HG02970 (cell line): ENCODE results near the gene ADCYAP1R1.

Experiments used
- ATAC-seq: cut with Tn5 transposase; IDR thresholded peaks from one replicate; pipeline ENCODE4 v1.9.1; 2021; ENCODE audit warnings: mild to moderate bottlenecking, moderate library complexity, moderate number of reproducible peaks; ENCODE audit not compliant: unreplicated experiment, low FRiP score

The ADCYAP1R1 gene

GRCh38 chr7:31065840-31066239, 13.7 kb downstream of the ADCYAP1R1 start:
- ATAC-seq, result no peak

DNA sequence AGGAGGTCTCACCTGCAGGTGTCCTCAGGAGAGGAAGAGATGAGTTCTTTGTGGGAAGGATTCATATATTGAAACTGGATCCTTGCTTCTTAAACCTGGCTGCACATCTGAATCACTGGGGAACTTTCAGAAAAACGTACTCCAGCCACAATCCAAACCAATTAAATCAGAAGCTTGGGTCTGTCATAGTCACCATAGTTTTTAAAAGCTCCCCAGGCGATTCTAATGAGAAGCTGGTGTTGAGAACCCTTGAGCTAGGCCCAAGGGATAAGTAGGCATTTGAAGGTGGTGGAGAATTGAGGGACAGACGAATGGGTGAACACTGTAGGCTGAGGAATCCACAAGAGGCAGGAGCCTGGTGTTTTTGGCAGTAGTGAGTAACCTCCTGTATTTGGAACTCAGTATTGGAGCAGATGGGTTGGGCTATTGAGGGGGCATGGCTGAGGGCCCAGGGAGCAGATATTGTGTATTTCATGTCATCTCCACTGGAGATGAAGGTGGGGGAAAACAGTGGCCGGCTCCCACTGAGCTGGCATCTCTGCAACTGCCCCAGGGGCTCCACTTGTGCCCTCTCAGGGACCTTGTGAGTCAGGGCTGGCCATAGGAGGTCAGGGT, 14.5 kb downstream of the ADCYAP1R1 start:
- ATAC-seq, result no peak

DNA sequence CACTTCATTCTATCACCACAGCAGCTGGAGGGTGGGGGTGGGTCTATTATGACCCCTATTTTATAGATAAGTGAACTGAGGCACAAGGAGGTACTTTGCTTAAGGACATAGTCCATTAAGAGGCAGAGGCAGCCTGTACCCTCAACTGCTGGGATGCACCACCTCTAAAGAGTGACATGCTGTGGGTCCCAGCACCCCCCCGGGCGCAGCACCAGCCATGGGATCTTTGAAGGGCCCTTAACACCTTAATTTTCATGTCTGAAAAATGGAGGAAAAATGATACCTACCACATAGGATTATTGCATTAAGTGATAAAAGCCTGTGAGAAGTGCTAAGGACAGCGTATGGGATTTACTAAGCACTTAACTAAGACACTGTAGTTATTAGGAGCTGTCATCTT, 15.4 kb downstream of the ADCYAP1R1 start:
- no peak for ATAC-seq

DNA sequence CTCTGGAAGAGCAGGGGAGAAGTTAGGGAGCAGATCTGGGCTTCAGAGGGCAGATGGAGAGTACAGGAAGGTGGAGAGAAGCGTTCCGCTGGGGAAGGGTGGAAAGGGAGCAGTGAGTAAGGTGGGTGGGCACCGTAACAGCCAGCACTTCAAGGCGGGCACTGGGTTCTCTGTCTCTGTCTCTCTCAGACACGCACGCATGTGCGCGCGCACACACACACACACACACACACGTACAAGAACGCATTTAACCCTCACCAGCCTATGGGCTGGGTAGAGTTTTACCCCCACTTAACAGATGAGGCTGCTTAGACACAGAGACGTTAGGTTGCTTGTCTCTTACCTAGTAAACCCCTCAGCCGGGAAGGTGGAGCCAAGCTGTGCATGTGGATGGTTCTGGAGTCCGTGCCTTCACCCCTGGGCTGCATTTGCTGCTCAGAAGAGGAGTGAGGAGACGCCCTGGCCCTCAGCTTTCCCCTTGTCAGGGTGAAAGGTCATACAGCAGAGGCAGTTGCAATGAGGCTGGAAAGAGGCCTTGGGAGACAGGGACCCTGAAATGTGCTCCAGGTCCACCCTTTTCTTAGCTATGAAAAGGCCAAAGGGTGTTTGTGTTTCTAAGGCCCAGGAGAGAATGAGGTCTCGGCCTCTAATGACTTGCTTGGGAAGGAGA, 16.0 kb downstream of the ADCYAP1R1 start:
- no peak for ATAC-seq

- no peak for ATAC-seq
These were observed 17.9 kb downstream of the ADCYAP1R1 start for GRCh38 chr7:31069860-31070555.

- ATAC-seq, result no peak
These were observed 19.0 kb downstream of the ADCYAP1R1 start for GRCh38 chr7:31070991-31071644.

DNA sequence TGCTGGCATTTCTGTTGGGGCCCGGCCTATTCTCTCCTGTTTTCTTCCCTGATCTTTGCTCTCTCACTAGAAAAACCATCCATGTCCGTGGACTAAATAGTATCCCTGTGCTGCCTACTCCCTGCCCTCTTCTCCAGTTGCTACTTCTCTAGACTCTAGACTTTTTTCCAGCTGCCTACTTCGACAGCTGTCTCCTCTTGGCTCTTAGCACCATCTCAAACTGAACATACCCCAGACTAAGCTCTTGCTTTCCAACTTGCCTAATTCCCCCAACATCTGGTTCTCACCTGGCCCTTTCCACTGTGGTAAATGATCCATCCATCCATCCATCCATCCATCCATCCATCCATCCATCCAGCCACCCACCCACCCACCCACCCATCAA, 19.5 kb downstream of the ADCYAP1R1 start:
- no peak for ATAC-seq

DNA sequence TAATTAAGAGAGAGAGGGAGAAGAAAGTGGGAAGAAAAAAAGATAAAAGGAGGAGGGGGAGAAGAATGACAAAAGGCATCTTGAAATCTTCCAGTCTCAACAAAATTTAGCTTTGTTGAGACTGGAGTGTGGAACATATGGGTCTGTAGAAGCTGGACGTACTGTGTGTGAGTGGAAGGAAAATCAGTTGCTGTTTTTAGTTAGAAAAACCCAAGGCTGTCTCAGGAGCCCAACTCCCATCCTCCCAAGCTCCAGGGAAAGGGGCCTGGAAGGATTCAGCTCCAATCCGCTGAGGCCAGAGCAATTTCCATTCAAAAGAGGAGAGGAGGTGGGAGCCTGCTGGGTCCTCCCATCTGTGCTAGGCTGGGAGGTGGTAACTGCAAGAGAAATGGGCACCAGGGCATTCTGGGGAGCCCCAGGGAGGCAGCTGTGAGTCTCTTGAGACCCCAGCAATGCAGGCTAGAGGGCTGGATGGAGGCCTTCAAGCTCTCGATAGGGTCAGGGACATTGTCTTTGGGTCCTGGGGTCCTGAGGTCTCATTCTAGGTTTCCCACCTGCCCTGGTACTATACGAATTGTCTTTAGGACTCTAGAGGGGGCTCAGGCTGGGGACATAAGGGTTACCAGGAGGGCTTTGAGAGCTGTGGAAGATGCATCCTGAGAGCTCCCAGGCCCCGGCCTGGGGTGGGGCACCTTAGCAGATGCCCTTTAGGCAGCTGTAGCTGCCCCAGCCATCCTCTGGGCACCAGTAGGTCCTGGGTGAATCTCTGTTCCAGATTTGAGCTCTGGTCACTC, 21.4 kb downstream of the ADCYAP1R1 start:
- ATAC-seq, result no peak

DNA sequence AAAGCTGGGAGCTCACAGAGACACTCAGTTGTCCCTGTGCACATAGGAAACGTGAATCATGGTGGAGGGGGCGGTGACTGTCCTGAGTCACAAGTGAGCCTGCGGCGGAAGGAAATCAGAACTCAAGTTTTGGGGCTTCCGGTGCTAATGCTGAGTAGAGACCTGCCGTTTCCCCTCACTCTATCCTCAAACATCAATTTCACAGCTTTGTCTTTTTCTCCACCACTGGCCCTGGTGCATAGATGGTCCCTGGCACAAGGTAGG, 21.9 kb downstream of the ADCYAP1R1 start:
- ATAC-seq, result no peak

GRCh38 chr7:31074403-31075085, 22.4 kb downstream of the ADCYAP1R1 start:
- ATAC-seq, result no peak

DNA sequence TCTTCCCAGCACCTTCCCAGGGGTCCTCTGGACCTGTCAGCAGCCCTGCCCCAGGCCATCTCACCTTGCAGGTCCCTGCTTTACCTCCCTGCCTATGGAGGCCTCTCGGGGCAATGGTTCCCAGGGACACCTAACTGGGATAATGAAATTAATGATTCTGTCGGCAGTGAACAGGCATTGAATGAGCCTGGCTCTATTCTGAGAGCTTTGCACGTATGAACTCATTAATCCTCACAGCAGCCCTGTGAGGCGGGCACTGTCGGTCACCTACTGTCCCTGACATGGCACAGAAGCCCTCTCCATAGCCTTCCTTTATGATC, 22.9 kb downstream of the ADCYAP1R1 start:
- ATAC-seq, result no peak

GRCh38 chr7:31076051-31076450, 23.9 kb downstream of the ADCYAP1R1 start:
- ATAC-seq, result no peak

DNA sequence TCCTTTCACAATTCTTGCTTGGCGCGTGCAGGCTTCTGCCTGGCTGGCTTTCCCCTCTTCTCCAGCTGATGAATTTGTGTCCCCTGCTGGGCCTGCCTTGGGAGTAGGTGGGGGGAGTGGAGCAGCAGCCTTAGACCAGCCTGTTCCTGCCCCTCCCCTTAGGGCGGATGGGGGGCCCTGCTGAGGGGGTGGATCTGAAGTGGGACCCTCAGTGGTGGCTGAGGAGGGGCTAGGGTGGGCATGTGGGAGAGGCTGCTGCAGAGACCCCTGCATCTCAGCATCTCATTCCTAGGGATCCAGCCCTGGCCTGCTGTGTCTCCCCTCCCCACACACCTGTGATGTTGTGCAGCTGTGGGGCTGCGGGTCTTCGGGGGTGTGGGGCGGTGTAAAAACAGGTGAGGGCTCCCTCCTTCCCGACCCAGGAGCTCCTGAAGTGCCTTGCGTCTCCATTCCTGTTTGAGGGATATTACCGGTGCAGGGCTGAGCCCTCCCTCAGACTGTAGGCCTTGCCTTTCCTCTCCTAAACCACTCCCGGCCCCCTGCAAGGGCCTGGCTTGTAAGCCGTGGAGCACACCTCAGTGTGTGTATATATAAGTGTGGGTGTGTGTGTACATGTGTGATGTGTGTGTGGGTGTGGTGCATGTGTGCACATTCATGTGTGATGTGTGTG, 24.7 kb downstream of the ADCYAP1R1 start:
- ATAC-seq, result no peak

GRCh38 chr7:31077484-31078362, 25.6 kb downstream of the ADCYAP1R1 start:
- ATAC-seq, result no peak

GRCh38 chr7:31078363-31078990, 26.4 kb downstream of the ADCYAP1R1 start:
- no peak for ATAC-seq

DNA sequence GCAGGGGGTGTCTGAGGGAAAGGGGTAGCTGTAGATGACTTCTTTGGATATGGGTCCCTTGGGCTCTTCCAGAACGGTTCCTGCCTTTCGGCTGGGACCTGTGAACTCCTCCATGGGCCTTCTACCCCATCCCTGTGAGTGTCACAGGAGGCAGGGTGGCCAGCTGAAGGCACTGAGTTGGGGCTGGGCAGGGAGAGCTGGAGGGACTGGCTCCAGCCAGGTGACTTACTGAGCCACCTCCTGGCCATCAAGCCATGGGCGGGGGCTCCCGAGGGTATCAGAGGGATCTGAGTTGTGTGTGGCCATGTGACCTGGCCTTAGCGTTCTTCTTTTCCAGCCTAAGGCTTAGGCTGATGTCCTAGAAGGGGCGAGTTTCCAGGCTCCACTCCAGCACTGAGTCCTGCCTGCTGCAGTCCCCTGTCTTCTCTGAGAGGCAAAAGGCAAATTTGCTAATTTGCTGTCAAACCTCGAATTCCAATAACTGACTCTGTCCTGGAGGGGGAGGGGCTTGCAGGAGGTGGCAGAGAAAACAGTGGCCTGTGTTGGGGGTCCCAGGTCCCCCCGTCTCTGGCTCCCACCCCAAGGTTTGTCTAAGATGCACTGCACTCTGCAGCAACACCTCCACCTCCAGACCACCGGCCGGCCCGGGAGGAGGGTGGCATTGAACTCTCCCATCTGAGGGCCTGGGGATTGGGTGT, 27.2 kb downstream of the ADCYAP1R1 start:
- ATAC-seq, result no peak

DNA sequence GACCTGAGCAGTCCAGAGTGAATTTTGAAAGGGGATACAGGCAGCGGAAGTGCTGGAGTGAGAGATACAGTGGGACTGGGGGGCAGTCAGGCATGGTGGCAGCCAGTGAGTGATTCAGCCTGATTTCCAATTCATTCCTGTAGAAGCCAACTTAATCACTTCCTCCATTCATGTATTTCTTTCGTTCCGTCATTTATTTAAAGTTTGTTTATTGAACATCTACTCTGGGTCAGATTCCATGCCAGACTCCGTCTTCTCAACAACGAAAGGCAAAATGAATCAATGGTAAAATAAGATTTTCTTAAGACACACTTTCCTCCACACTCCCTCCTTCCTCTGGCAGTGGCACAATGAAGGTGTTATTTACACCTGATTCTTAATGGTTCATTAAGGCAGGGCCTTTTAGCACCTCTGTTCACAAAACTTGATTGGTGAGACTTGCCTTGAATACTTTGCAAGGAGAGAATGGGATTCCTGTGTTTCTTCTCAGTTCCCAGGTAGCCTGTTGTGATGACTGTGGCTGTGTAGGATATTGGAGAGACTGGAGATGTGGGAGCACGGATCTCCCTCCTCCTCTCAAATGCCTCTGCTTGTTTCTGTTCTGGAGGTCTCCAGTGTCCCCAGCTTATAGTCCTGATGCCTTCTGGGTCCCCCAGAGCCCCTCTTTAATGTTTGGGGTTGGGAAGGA, 27.9 kb downstream of the ADCYAP1R1 start:
- no peak for ATAC-seq
